CD4-positive, alpha-beta T cell treated with Interleukin-4 for 1 hour (primary cell): Measurements from ENCODE around the gene GNB2.

Experiments used
- DNase-seq, 2 donors: peaks; one replicate each; pipeline ENCODE4 v3.0.0-alpha.2; 2020 to 2022

Gene GNB2

GRCh38 chr7:100682228-100682741 is 8.7 kb downstream of the GNB2 start:
- no peak for DNase-seq

- no peak for DNase-seq
Observed at GRCh38 chr7:100682991-100683658, 9.6 kb downstream of the GNB2 start.

- no peak for DNase-seq
Observed at GRCh38 chr7:100683659-100684533, 10.4 kb downstream of the GNB2 start.

- no peak for DNase-seq
Observed at GRCh38 chr7:100684534-100685042, 11.0 kb downstream of the GNB2 start.

GRCh38 chr7:100685049-100685605 is 11.6 kb downstream of the GNB2 start:
- DNase-seq = no peak

- no peak for DNase-seq
Observed at GRCh38 chr7:100685631-100686145, 12.1 kb downstream of the GNB2 start.

GRCh38 chr7:100686201-100686821 is 12.8 kb downstream of the GNB2 start:
- no peak for DNase-seq

GRCh38 chr7:100686822-100687211 is 13.3 kb downstream of the GNB2 start:
- no peak for DNase-seq

- DNase-seq = no peak
Observed at GRCh38 chr7:100687261-100687660, 13.7 kb downstream of the GNB2 start.

GRCh38 chr7:100687751-100688300 is 14.3 kb downstream of the GNB2 start:
- no peak for DNase-seq

- DNase-seq = no peak
Observed at GRCh38 chr7:100688326-100688860, 14.9 kb downstream of the GNB2 start.

- no peak for DNase-seq
Observed at GRCh38 chr7:100689230-100690135, 15.9 kb downstream of the GNB2 start.

- peak; percentile 81 to 85 for DNase-seq
Observed at GRCh38 chr7:100691676-100692577, 18.4 kb downstream of the GNB2 start.

- DNase-seq = no peak
Observed at GRCh38 chr7:100692578-100692961, 19.0 kb downstream of the GNB2 start.

GRCh38 chr7:100693312-100694097 is 20.0 kb downstream of the GNB2 start:
- DNase-seq = no peak

GRCh38 chr7:100694098-100694745 is 20.7 kb downstream of the GNB2 start, which contains the start of gene GIGYF1:
Gene GIGYF1, minus strand, starts transcription at chr7:100694250. Its CDS starts 6,012 bp downstream, at chr7:100688238.
- peak; percentile 75 for DNase-seq

GRCh38 chr7:100696123-100696521 is 22.6 kb downstream of the GNB2 start:
- DNase-seq = no peak

GRCh38 chr7:100699018-100699417 is 25.5 kb downstream of the GNB2 start:
- no peak for DNase-seq
